ENCODE data around the gene PLD4. TPM values are rescaled to one million over a fixed set of nuclear protein-coding genes. Genes with fewer than 3 reads are reported as not detected.
"Not testable (repeated sequence)": the region's sequence is repeated elsewhere in the genome, so short reads cannot be mapped to it uniquely, and the experiment has no call there.

Gene PLD4
- total RNA-seq, 1 donor from 2014 or later = 0.16 TPM

DNA sequence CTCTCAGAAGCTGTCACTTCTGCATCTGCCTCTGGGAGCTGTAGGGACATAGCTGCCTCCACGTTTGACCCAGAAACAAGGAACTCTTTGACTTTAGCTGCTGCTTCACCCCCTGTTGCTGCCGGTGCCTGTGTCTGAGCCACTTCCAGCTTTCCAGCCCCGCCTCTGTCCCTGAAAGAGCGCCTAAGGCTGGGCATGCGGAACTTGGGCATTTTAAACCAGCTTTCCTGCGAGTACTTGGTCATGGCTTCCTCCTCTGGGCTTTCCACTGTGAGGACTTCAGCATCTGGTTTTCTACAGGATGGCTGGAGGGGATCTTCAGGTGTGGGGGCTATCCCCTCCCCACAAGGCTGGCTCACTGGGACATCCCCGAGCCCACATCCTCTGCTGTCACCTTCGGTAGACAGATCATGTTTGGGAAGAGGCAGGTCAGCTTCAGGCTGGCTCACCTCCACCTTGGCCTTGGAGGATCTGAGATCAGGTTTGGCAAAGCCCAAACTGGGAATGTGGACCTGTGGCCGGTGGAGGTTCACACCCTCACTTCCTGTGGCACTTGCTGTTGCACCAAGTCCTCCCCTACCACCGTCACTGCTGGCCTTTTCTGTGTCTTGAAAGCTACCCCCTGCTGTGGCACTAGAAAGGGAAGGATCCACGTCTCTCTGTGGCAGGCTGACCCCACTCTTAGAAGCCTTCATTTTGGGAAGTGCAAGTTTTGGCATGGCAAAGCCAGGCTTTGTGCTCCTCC lies 15.2 kb downstream of the PLD4 start:
- H3K9me3 Mint-ChIP-seq = no peaks in the 10 kb centered on the region
- no peak for DNase-seq (ENCODE audit: low spot score)
- H3K4me3 Mint-ChIP-seq (ENCODE audit: low read depth) = no peak overlapping the region
- H3K36me3 Mint-ChIP-seq (ENCODE audit: low read depth) = no peaks in the 10 kb centered on the region
- no peaks in the 10 kb centered on the region for H3K4me1 Mint-ChIP-seq (ENCODE audit: low read depth)
- intact Hi-C loops (cut with micrococcal nuclease) = no loop called here
- H3K27me3 Mint-ChIP-seq (ENCODE audit: low read depth) = peaks cover 17% of the 10 kb centered on the region
- H3K27ac Mint-ChIP-seq = no peak overlapping the region

DNA sequence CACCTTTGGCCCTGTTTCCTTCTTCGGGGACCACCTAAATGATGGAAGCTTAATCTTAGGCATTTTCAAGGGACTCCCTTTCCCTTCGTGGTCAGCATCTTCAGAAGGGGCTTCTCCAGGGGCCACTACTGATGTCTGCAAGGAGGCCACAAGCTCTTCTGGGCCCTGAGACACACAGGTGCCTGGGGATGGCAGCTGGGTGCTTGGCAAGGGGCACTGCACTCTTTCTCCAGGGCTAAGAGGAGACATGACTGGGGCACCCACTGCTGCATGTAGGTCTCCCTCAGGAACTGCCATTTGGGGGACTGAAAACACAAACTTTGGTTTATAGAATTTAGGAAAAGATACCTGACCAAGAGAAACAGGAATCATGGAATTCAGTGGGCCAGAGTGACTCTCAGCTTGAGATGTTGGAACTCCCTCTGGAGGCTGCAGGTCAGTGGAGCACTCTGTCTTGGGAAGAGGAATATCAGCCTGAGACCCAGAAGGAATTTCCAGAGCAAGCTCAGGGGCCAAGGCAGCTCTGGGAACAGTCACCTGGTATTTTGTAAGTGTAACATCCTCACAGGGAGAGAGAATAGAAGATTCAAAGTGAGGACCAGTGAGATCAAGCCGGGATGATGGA lies 16.0 kb downstream of the PLD4 start:
- Mint-ChIP-seq H3K36me3 (ENCODE audit: low read depth) (no peaks in the 10 kb centered on the region), H3K4me3 (ENCODE audit: low read depth) (no peak overlapping the region), H3K27me3 (ENCODE audit: low read depth) (peaks cover 10% of the 10 kb centered on the region), H3K4me1 (ENCODE audit: low read depth) (no peaks in the 10 kb centered on the region), H3K9me3 (no peaks in the 10 kb centered on the region), H3K27ac (no peak overlapping the region)
- DNase-seq (ENCODE audit: low spot score) = no peak
- intact Hi-C loops (cut with micrococcal nuclease) = no loop called here

DNA sequence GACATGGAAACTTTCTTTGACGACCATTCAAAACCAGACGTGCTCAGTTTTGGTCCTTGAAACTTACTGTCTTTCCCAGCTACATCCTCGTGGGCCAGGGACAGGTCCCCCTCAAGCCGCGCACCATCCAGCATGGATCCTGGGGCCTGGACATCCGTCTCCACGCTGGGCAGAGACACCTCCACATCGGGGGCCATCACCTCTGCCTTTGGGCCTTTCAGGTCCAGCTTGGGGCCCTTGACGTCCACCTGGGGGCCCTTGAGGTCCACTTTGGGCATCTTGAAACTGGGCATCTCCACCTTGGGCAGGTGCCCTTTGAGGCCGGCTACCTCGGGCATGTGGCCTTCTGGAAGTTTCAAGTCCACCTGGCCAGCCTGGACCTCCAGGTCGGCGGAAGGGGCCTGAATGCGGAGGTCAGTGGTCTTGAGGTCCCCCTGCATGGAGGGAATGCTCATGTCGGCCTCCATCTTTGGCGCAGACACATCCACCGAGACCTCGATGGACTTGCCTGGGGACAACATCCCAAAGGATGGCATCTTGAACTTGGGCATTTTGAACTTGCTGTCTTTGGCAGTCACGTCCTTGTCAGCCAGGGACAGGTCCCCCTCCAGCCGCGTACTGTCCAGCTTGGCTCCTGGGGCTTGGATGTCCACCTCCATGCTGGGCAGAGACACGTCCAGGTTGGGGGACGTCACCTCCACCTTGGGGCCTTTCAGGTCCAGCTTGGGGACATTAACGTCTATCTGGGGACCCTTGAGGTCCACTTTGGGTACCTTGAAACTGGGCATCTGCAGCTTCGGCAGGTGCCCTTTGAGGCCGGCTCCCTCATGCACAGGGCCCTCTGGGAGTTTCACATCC lies 17.1 kb downstream of the PLD4 start:
- Mint-ChIP-seq H3K9me3 (no peaks in the 10 kb centered on the region), H3K27me3 (ENCODE audit: low read depth) (peaks cover 8% of the 10 kb centered on the region), H3K36me3 (ENCODE audit: low read depth) (no peaks in the 10 kb centered on the region), H3K4me1 (ENCODE audit: low read depth) (no peaks in the 10 kb centered on the region), H3K27ac (no peak overlapping the region), H3K4me3 (ENCODE audit: low read depth) (no peak overlapping the region)
- intact Hi-C loops (cut with micrococcal nuclease) = no loop called here
- no peak for DNase-seq (ENCODE audit: low spot score)

DNA sequence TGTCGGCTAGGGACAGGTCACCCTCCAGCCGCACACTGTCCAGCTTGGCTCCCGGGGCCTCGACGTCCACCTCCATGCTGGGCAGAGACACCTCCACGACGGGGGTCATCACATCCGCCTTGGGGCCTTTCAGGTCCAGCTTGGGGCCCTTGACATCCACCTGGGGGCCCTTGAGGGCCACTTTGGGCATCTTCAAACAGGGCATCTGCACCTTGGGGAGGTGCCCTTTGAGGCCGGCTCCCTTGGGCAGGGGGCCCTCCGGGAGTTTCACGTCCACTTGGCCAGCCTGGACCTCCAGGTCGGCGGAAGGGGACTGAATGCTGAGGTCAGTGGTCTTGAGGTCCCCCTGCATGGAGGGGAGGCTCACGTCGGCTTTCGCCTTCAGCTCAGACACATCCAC lies 17.9 kb downstream of the PLD4 start:
- H3K9me3 Mint-ChIP-seq = no peaks in the 10 kb centered on the region
- H3K4me3 Mint-ChIP-seq (ENCODE audit: low read depth) = no peak overlapping the region
- H3K36me3 Mint-ChIP-seq (ENCODE audit: low read depth) = no peaks in the 10 kb centered on the region
- H3K27me3 Mint-ChIP-seq (ENCODE audit: low read depth) = peaks cover 8% of the 10 kb centered on the region
- H3K4me1 Mint-ChIP-seq (ENCODE audit: low read depth) = no peaks in the 10 kb centered on the region
- DNase-seq (ENCODE audit: low spot score) = no peak
- intact Hi-C loops (cut with micrococcal nuclease) = no loop called here
- H3K27ac Mint-ChIP-seq = no peak overlapping the region

DNA sequence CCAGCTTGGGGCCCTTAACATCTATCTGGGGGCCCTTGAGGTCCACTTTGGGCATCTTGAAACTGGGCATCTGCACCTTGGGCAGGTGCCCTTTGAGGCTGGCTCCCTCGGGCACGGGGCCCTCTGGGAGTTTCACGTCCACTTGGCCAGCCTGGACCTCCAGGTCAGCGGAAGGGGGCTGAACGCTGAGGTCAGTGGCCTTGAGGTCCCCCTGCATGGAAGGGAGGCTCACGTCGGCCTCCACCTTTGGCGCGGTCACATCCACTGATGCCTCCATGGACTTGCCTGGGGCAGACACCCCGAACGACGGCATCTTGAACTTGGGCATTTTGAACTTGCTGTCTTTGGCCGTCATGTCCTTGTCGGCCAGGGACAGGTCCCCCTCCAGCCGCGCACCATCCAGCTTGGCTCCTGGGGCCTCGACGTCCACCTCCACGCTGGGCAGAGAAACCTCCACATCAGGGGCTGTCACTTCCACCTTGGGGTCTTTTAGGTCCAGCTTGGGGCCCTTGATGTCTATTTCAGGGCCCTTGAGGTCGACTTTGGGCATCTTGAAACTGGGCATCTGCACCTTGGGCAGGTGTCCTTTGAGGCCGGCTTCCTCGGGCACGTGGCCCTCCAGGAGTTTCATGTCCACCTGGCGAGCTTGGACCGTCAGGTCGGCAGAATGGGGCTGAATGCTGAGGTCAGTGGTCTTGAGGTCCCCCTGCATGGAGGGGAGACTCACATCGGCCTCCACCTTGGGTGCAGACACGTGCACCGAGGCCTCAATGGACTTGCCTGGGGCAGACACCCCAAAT lies 18.7 kb downstream of the PLD4 start:
- H3K4me1 Mint-ChIP-seq (ENCODE audit: low read depth); DNase-seq (ENCODE audit: low spot score); intact Hi-C loops (cut with micrococcal nuclease); H3K36me3 Mint-ChIP-seq (ENCODE audit: low read depth); H3K27me3 Mint-ChIP-seq (ENCODE audit: low read depth); H3K4me3 Mint-ChIP-seq (ENCODE audit: low read depth); H3K27ac Mint-ChIP-seq; H3K9me3 Mint-ChIP-seq: not testable (repeated sequence)

DNA sequence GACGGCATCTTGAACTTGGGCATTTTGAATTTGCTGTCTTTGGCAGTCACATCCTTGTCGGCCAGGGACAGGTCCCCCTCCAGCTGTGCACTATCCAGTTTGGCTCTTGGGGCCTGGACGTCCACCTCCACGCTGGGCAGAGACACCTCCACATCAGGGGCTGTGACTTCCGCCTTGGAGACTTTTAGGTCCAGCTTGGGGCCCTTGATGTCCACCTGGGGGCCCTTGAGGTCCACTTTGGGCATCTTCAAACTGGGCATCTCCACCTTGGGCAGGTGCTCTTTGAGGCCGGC lies 19.3 kb downstream of the PLD4 start:
- H3K36me3 Mint-ChIP-seq (ENCODE audit: low read depth); intact Hi-C loops (cut with micrococcal nuclease); H3K4me3 Mint-ChIP-seq (ENCODE audit: low read depth); DNase-seq (ENCODE audit: low spot score); H3K9me3 Mint-ChIP-seq; H3K27ac Mint-ChIP-seq; H3K4me1 Mint-ChIP-seq (ENCODE audit: low read depth); H3K27me3 Mint-ChIP-seq (ENCODE audit: low read depth): not testable (repeated sequence)

DNA sequence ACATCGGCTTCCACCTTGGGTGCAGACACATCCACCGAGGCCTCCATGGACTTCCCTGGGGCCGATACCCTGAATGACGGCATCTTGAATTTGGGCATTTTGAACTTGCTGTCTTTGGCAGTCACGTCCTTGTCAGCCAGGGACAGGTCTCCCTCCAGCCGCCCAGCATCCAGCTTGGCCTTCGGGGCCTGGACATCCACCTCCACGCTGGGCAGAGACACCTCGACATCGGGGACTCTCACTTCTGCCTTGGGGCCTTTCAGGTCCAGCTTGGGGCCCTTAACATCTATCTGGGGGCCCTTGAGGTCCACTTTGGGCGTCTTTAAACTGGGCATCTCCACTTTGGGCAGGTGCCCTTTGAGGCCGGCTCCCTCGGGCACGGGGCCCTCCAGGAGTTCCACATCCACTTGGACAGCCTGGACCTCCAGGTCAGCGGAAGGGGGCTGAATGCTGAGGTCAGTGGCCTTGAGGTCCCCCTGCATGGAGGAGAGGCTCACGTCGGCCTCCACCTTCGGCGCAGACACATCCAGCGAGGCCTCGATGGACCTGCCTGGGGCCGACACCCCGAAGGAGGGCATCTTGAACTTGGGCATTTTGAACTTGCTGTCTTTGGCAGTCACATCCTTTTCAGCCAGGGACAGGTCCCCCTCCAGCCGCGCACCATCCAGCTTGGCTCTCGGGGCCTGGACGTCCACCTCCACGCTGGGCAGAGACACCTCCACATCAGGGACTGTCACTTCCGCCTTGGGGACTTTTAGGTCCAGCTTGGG lies 19.9 kb downstream of the PLD4 start:
- H3K4me1 Mint-ChIP-seq (ENCODE audit: low read depth); H3K27ac Mint-ChIP-seq; intact Hi-C loops (cut with micrococcal nuclease); H3K4me3 Mint-ChIP-seq (ENCODE audit: low read depth); H3K27me3 Mint-ChIP-seq (ENCODE audit: low read depth); H3K36me3 Mint-ChIP-seq (ENCODE audit: low read depth); H3K9me3 Mint-ChIP-seq; DNase-seq (ENCODE audit: low spot score): not testable (repeated sequence)

DNA sequence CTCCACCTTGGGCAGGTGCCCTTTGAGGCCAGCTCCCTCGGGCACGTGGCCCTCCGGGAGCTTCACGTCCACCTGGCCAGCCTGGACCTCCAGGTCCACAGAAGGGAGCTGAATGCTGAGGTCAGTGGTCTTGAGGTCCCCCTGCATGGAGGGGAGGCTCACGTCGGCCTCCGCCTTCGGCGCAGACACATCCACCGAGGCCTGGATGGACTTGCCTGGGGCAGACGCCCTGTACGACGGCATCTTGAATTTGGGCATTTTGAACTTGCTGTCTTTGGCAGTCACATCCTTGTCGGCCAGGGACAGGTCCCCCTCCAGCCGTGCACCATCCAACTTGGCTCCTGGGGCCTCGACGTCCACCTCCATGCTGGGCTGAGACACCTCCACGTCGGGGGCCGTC lies 20.6 kb downstream of the PLD4 start:
- intact Hi-C loops (cut with micrococcal nuclease); H3K4me3 Mint-ChIP-seq (ENCODE audit: low read depth); H3K27me3 Mint-ChIP-seq (ENCODE audit: low read depth); H3K27ac Mint-ChIP-seq; DNase-seq (ENCODE audit: low spot score); H3K36me3 Mint-ChIP-seq (ENCODE audit: low read depth); H3K4me1 Mint-ChIP-seq (ENCODE audit: low read depth); H3K9me3 Mint-ChIP-seq: not testable (repeated sequence)

DNA sequence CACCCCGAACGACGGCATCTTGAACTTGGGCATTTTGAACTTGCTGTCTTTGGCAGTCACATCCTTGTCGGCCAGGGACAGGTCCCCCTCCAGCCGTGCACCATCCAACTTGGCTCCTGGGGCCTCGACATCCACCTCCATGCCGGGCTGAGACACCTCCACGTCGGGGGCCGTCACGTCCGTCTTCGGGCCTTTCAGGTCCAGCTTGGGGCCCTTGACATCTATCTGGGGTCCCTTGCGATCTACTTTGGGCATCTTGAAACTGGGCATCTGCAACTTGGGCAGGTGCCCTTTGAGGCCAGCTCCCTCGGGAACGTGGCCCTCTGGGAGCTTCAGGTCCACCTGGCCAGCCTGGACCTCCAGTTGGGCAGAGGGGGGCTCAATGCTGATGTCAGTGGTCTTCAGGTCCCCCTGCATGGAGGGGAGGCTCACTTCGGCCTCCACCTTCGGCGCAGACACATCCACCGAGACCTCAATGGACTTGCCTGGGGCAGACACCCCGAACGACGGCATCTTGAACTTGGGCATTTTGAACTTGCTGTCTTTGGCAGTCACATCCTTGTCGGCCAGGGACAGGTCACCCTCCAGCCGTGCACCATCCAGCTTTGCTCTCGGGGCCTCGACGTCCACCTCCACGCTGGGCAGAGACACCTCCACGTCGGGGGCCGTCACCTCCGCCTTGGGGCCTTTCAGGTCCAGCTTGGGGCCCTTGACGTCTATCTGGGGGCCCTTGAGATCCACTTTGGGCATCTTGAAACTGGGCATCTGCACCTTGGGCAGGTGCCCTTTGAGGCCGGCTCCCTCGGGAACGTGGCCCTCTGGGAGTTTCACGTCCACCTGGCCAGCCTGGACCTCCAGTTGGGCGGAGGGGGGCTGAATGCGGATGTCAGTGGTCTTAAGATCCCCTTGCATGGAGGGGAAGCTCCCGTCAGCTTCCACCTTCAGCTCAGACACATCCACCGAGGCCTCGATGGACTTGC lies 21.6 kb downstream of the PLD4 start:
- H3K27me3 Mint-ChIP-seq (ENCODE audit: low read depth); H3K36me3 Mint-ChIP-seq (ENCODE audit: low read depth); H3K9me3 Mint-ChIP-seq; intact Hi-C loops (cut with micrococcal nuclease); H3K4me1 Mint-ChIP-seq (ENCODE audit: low read depth); DNase-seq (ENCODE audit: low spot score); H3K4me3 Mint-ChIP-seq (ENCODE audit: low read depth); H3K27ac Mint-ChIP-seq: not testable (repeated sequence)

DNA sequence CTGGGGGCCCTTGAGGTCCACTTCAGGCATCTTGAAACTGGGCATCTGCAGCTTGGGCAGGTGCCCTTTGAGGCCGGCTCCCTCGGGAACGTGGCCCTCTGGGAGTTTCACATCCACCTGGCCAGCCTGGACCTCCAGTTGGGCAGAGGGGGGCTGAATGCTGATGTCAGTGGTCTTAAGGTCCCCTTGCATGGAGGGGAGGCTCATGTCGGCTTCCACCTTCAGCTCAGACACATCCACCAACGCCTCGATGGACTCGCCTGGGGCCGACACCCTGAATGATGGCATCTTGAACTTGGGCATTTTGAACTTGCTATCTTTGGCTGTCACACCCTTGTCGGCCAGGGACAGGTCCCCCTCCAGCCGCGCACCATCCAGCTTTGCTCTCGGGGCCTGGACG lies 22.5 kb downstream of the PLD4 start:
- H3K36me3 Mint-ChIP-seq (ENCODE audit: low read depth); H3K27ac Mint-ChIP-seq; H3K4me3 Mint-ChIP-seq (ENCODE audit: low read depth); H3K27me3 Mint-ChIP-seq (ENCODE audit: low read depth); H3K9me3 Mint-ChIP-seq; H3K4me1 Mint-ChIP-seq (ENCODE audit: low read depth); intact Hi-C loops (cut with micrococcal nuclease); DNase-seq (ENCODE audit: low spot score): not testable (repeated sequence)

DNA sequence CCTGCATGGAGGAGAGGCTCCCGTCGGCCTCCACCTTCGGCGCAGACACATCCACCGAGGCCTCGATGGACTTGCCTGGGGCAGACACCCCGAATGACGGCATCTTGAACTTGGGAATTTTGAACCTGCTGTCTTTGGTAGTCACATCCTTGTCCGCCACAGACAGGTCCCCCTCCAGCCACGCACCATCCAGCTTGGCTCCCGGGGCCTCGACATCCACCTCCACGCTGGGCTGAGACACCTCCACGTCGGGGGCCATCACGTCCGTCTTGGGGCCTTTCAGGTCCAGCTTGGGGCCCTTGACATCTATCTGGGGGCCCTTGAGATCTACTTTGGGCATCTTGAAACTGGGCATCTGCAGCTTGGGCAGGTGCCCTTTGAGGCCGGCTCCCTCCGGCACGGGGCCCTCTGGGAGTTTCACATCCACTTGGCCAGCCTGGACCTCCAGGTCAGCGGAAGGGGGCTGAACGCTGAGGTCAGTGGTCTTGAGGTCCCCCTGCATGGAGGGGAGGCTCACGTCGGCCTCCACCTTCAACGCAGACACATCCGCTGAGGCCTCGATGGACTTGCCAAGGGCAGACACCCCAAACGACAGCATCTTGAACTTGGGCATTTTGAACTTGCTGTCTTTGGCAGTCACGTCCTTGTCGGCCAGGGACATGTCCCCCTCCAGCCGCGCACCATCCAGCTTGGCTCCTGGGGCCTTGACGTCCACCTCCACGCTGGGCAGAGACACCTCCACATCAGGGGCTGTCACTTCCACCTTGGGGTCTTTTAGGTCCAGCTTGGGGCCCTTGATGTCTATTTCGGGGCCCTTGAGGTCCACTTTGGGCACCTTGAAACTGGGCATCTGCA lies 23.4 kb downstream of the PLD4 start:
- H3K4me3 Mint-ChIP-seq (ENCODE audit: low read depth); H3K27ac Mint-ChIP-seq; H3K4me1 Mint-ChIP-seq (ENCODE audit: low read depth); intact Hi-C loops (cut with micrococcal nuclease); H3K36me3 Mint-ChIP-seq (ENCODE audit: low read depth); H3K9me3 Mint-ChIP-seq; DNase-seq (ENCODE audit: low spot score); H3K27me3 Mint-ChIP-seq (ENCODE audit: low read depth): not testable (repeated sequence)

All from activated T-helper 2 cell treated with anti-CD3 and anti-CD28 coated beads, Interferon-gamma antibody, Interleukin-2, Interleukin-4, amounts not matched to agents 10 μg/mL and 5 μg/mL and 100 μg/mL, durations not matched to agents 14 hours and 24 hours and 36 hours (primary cell).